GM18870 (cell line): ENCODE measurements around the gene ARHGAP33.

Source experiments
- ATAC-seq: cut with Tn5 transposase; IDR thresholded peaks from one replicate; pipeline ENCODE4 v1.9.1; 2021; ENCODE audit warnings: moderate library complexity; ENCODE audit not compliant: unreplicated experiment

Gene ARHGAP33

GRCh38 chr19:35776102-35776788 lies 881 bp downstream of the ARHGAP33 start:
- ATAC-seq: no peak

- ATAC-seq: no peak
These were observed 1.9 kb downstream of the ARHGAP33 start for GRCh38 chr19:35777086-35777841.

- ATAC-seq: no peak
These were observed 2.6 kb downstream of the ARHGAP33 start for GRCh38 chr19:35777961-35778360.

GRCh38 chr19:35779033-35779432 lies 3.7 kb downstream of the ARHGAP33 start:
- no peak for ATAC-seq

- no peak for ATAC-seq
These were observed 4.7 kb downstream of the ARHGAP33 start for GRCh38 chr19:35780058-35780457.

- ATAC-seq: no peak
These were observed 5.4 kb downstream of the ARHGAP33 start for GRCh38 chr19:35780717-35781116.

- no peak for ATAC-seq
These were observed 6.3 kb downstream of the ARHGAP33 start for GRCh38 chr19:35781650-35782049.

- ATAC-seq: no peak
These were observed 7.2 kb downstream of the ARHGAP33 start for GRCh38 chr19:35782589-35782988.

- ATAC-seq: no peak
These were observed 8.4 kb downstream of the ARHGAP33 start for GRCh38 chr19:35783469-35784434.

GRCh38 chr19:35784503-35785338 lies 9.4 kb downstream of the ARHGAP33 start:
- ATAC-seq: no peak

- no peak for ATAC-seq
These were observed 9.9 kb downstream of the ARHGAP33 start for GRCh38 chr19:35785339-35785627.

GRCh38 chr19:35786299-35787160 lies 11.2 kb downstream of the ARHGAP33 start:
- ATAC-seq: no peak

GRCh38 chr19:35787227-35787799 lies 11.9 kb downstream of the ARHGAP33 start:
- ATAC-seq: no peak

GRCh38 chr19:35788205-35788960 lies 13.0 kb downstream of the ARHGAP33 start:
- ATAC-seq: no peak

- ATAC-seq: no peak
These were observed 14.0 kb downstream of the ARHGAP33 start for GRCh38 chr19:35789195-35789977.

- no peak for ATAC-seq
These were observed 14.9 kb downstream of the ARHGAP33 start for GRCh38 chr19:35789978-35790944.
